WTC11 (cell line): Measurements from ENCODE around the gene PASD1. TPM values are rescaled to one million over a fixed set of nuclear protein-coding genes. Genes with fewer than 3 reads are reported as not detected.

Experiments
- ATAC-seq: fragments of 200-7000 bp; cut with Tn5 transposase; 2 replicates; pipeline ENCODE4 v1.10.0; 2021; ENCODE audit warnings: mild to moderate bottlenecking, moderate library complexity
- CTCF ChIA-PET: fragments of 300-600 bp; sonication (Branson Sonifier 250); formaldehyde crosslinking; loops from one replicate; lab custom pipeline; 2021; ENCODE audit warnings: antibody characterized with exemption; lab: Charles Lee
- POLR2A ChIA-PET: fragments of 350-600 bp; sonication (Branson Sonifier 250); formaldehyde crosslinking; loops from one replicate; lab custom pipeline; 2021; ENCODE audit warnings: antibody characterized with exemption; lab: Charles Lee
- DNase-seq: peaks from one replicate; pipeline ENCODE4 v3.0.0; 2021; ENCODE audit warnings: low spot score
- H3K27ac Mint-ChIP-seq: 2 replicates; pipeline ENCODE4 v1.8.0; 2021; ENCODE audit warnings: mixed read lengths
- H3K27me3 Mint-ChIP-seq: 2 replicates; pipeline ENCODE4 v1.8.0; 2021; ENCODE audit warnings: low read depth, mild to moderate bottlenecking, moderate library complexity, mixed read lengths
- H3K36me3 Mint-ChIP-seq: 2 replicates; pipeline ENCODE4 v1.8.0; 2021; ENCODE audit warnings: mixed read lengths
- H3K4me1 Mint-ChIP-seq: 2 replicates; pipeline ENCODE4 v1.8.0; 2022; ENCODE audit warnings: mixed read lengths
- H3K4me3 Mint-ChIP-seq: 2 replicates; pipeline ENCODE4 v1.8.0; 2021; ENCODE audit warnings: mild to moderate bottlenecking, moderate library complexity, mixed read lengths
- H3K9me3 Mint-ChIP-seq: 2 replicates; pipeline ENCODE4 v1.8.0; 2021; ENCODE audit warnings: mixed read lengths
- ELF4 ChIP-seq: sonication (generic); formaldehyde crosslinking; IDR thresholded peaks from 2 replicates; pipeline ENCODE4 v1.8.1; 2022; ENCODE audit warnings: low read depth, mild to moderate bottlenecking, moderate library complexity, missing genetic modification reagents
- ESRRA ChIP-seq: sonication (generic); formaldehyde crosslinking; IDR thresholded peaks from 2 replicates; pipeline ENCODE4 v1.8.1; 2022; ENCODE audit warnings: mild to moderate bottlenecking, missing genetic modification reagents, borderline replicate concordance
- IRF2 ChIP-seq: sonication (generic); formaldehyde crosslinking; IDR thresholded peaks from 2 replicates; pipeline ENCODE4 v1.8.0; 2022; ENCODE audit warnings: low read depth, missing genetic modification reagents, borderline replicate concordance
- NR2C2 ChIP-seq: sonication (generic); formaldehyde crosslinking; IDR thresholded peaks from 2 replicates; pipeline ENCODE4 v1.8.0; 2022; ENCODE audit warnings: mild to moderate bottlenecking, missing genetic modification reagents
- PREB ChIP-seq: sonication (generic); formaldehyde crosslinking; IDR thresholded peaks from 2 replicates; pipeline ENCODE4 v1.8.1; 2022; ENCODE audit warnings: mild to moderate bottlenecking, missing genetic modification reagents, moderate library complexity, borderline replicate concordance
- PRRX2 ChIP-seq: fragments of 250-450 bp; sonication (Bioruptor Pico); IDR thresholded peaks from 2 replicates; pipeline ENCODE4 v1.8.0; 2021; ENCODE audit warnings: mild to moderate bottlenecking
- STAT6 ChIP-seq: sonication (generic); formaldehyde crosslinking; conservative IDR thresholded peaks from 2 replicates; pipeline ENCODE4 v1.8.1; 2023; ENCODE audit warnings: mild to moderate bottlenecking, low read depth, missing genetic modification reagents, moderate library complexity
- ZNF121 ChIP-seq: sonication (generic); formaldehyde crosslinking; IDR thresholded peaks from 2 replicates; pipeline ENCODE4 v1.8.0; 2023; ENCODE audit warnings: missing genetic modification reagents
- total RNA-seq: library from RNA; stranded (reverse); gene quantifications from 3 replicates; pipeline ENCODE4 v1.2.3, GENCODE V29; 2021
- TF ChIP-seq, protein P1 (sequence below): sonication (generic); formaldehyde crosslinking; IDR thresholded peaks from 2 replicates; pipeline ENCODE4 v1.8.1; 2023; ENCODE audit warnings: mild to moderate bottlenecking, missing genetic modification reagents, borderline replicate concordance
- TF ChIP-seq, protein P2 (sequence below): sonication (generic); formaldehyde crosslinking; IDR thresholded peaks from 2 replicates; pipeline ENCODE4 v1.8.0; 2023; ENCODE audit warnings: missing genetic modification reagents, mild to moderate bottlenecking, borderline replicate concordance

Gene PASD1
- total RNA-seq, 1 experiment from 2014 or later: not detected

GRCh38 chrX:151725338-151725614 is 161.8 kb downstream of the PASD1 start:
- ChIA-PET POLR2A (no interaction called here), CTCF (interaction anchor here (1.1 to 3.4 kb wide), 2 partner anchors 11 to 916 kb away, joined by 3 to 9 read pairs; no protein-coding TSS in a partner anchor)
- TF ChIP-seq, protein P1, sequence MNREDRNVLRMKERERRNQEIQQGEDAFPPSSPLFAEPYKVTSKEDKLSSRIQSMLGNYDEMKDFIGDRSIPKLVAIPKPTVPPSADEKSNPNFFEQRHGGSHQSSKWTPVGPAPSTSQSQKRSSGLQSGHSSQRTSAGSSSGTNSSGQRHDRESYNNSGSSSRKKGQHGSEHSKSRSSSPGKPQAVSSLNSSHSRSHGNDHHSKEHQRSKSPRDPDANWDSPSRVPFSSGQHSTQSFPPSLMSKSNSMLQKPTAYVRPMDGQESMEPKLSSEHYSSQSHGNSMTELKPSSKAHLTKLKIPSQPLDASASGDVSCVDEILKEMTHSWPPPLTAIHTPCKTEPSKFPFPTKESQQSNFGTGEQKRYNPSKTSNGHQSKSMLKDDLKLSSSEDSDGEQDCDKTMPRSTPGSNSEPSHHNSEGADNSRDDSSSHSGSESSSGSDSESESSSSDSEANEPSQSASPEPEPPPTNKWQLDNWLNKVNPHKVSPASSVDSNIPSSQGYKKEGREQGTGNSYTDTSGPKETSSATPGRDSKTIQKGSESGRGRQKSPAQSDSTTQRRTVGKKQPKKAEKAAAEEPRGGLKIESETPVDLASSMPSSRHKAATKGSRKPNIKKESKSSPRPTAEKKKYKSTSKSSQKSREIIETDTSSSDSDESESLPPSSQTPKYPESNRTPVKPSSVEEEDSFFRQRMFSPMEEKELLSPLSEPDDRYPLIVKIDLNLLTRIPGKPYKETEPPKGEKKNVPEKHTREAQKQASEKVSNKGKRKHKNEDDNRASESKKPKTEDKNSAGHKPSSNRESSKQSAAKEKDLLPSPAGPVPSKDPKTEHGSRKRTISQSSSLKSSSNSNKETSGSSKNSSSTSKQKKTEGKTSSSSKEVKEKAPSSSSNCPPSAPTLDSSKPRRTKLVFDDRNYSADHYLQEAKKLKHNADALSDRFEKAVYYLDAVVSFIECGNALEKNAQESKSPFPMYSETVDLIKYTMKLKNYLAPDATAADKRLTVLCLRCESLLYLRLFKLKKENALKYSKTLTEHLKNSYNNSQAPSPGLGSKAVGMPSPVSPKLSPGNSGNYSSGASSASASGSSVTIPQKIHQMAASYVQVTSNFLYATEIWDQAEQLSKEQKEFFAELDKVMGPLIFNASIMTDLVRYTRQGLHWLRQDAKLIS (CRISPR knock-in tag): no peak
- TF ChIP-seq ESRRA (CRISPR knock-in tag): no peak
- no peak for TF ChIP-seq NR2C2
- no peak for TF ChIP-seq ELF4 (CRISPR knock-in tag)
- no peak for TF ChIP-seq STAT6 (CRISPR knock-in tag)
- TF ChIP-seq, protein P2, sequence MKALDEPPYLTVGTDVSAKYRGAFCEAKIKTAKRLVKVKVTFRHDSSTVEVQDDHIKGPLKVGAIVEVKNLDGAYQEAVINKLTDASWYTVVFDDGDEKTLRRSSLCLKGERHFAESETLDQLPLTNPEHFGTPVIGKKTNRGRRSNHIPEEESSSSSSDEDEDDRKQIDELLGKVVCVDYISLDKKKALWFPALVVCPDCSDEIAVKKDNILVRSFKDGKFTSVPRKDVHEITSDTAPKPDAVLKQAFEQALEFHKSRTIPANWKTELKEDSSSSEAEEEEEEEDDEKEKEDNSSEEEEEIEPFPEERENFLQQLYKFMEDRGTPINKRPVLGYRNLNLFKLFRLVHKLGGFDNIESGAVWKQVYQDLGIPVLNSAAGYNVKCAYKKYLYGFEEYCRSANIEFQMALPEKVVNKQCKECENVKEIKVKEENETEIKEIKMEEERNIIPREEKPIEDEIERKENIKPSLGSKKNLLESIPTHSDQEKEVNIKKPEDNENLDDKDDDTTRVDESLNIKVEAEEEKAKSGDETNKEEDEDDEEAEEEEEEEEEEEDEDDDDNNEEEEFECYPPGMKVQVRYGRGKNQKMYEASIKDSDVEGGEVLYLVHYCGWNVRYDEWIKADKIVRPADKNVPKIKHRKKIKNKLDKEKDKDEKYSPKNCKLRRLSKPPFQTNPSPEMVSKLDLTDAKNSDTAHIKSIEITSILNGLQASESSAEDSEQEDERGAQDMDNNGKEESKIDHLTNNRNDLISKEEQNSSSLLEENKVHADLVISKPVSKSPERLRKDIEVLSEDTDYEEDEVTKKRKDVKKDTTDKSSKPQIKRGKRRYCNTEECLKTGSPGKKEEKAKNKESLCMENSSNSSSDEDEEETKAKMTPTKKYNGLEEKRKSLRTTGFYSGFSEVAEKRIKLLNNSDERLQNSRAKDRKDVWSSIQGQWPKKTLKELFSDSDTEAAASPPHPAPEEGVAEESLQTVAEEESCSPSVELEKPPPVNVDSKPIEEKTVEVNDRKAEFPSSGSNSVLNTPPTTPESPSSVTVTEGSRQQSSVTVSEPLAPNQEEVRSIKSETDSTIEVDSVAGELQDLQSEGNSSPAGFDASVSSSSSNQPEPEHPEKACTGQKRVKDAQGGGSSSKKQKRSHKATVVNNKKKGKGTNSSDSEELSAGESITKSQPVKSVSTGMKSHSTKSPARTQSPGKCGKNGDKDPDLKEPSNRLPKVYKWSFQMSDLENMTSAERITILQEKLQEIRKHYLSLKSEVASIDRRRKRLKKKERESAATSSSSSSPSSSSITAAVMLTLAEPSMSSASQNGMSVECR: no peak
- no peak for TF ChIP-seq PREB
- TF ChIP-seq IRF2 (CRISPR knock-in tag): no peak
- no peak for TF ChIP-seq ZNF121 (CRISPR knock-in tag)
- TF ChIP-seq PRRX2 (CRISPR knock-in tag): no peak
- Mint-ChIP-seq H3K9me3 (no peaks in the 10 kb centered on the region), H3K27me3 (peaks cover 4% of the 10 kb centered on the region; the same call in 1 of the 2 replicates), H3K27ac (no peak overlapping the region), H3K36me3 (no peaks in the 10 kb centered on the region), H3K4me1 (peaks cover 19% of the 10 kb centered on the region), H3K4me3 (no peak overlapping the region)
- no peak for DNase-seq
- no peak for ATAC-seq

Other genes starting within 250 kb of the PASD1 start
- 51.4 to 54.9 TPM (median 52.8 TPM) in 3 replicates for gene VMA21, start 166.5 kb upstream of the PASD1 start, total RNA-seq
- 5.1 to 9.8 TPM (median 7.1 TPM) in 3 replicates for gene PRRG3, start 131.8 kb downstream of the PASD1 start, total RNA-seq
- gene FATE1, start 152.4 kb downstream of the PASD1 start, total RNA-seq: not detected in 3 replicates
- not detected in 3 replicates for gene CNGA2, start 171.1 kb downstream of the PASD1 start, total RNA-seq